IPS-11a (cell line): ENCODE data around the gene DNAJC9.
A peak's percentile ranks its signal among the peaks of the same experiment; 100 is the strongest.
"Not testable (repeated sequence)": the region's sequence is repeated elsewhere in the genome, so short reads cannot be mapped to it uniquely, and the experiment has no call there.

Experiments
- H3K4me3 ChIP-seq: one replicate; pipeline ENCODE4 v1.5.1; 2013; ENCODE audit warnings: low read depth, low read length, control low read depth

Gene DNAJC9, protein sequence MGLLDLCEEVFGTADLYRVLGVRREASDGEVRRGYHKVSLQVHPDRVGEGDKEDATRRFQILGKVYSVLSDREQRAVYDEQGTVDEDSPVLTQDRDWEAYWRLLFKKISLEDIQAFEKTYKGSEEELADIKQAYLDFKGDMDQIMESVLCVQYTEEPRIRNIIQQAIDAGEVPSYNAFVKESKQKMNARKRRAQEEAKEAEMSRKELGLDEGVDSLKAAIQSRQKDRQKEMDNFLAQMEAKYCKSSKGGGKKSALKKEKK

DNA sequence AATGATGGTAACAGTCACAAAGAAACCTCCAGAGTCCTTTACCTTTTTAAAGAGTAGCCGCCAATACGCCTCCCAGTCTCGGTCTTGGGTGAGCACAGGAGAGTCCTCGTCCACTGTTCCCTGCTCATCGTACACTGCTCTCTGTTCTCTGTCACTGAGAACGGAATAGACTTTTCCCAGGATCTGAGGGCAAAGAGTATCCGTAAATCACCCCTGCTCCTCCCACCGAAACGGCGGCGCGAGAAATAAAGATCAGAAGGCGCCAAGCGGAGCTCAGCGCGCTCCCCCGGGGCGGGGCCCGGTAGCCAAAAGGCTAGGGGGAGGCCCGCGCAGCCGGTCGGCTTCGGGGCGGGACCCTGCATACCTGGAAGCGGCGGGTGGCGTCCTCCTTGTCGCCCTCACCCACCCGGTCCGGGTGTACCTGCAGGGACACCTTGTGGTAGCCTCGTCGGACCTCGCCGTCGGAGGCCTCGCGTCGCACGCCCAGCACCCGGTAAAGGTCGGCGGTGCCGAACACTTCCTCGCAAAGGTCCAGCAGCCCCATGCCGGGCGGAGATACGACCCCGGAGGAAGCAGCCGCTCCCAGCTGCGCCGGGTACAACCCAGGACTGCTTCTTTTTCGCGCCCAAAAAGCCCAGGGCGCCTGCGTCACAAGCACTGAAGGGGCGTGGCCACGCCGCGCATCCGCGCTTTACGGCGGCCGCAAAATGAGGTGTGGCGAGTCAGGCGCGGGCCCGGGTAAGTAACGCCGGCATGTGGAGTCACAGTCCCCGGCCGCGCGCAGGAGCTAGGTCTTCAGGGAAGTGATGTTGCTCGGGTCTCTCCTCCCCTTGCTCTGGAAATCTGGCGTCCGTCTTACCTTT lies at the start of gene DNAJC9:
DNAJC9 (minus strand) TSS at position 610 of the 863 bp plus-strand sequence; CDS start at position 544, 66 bp downstream.
- peak within 1 kb of the TSS; percentile 91 for H3K4me3 ChIP-seq

DNA sequence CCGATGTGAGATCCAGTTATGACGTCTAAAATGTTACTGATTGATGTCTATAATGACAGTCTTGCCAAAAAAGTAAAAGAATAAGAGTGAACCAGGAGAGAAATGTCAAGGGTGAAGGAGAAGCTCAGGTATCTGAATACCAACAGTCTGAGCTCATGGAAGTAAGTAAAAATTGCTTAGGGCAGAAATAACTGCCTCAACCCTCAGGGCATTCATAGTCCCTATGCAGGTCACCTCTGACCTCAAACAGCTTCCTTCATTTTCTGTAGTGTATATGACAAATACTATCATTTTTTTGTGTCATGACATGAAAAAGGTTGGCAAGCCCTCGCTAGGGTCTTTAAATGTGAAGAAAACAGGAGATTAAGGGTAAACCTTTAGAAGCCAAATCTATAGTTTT lies 46.4 kb upstream of the DNAJC9 start:
- no peak overlapping the region for H3K4me3 ChIP-seq

DNA sequence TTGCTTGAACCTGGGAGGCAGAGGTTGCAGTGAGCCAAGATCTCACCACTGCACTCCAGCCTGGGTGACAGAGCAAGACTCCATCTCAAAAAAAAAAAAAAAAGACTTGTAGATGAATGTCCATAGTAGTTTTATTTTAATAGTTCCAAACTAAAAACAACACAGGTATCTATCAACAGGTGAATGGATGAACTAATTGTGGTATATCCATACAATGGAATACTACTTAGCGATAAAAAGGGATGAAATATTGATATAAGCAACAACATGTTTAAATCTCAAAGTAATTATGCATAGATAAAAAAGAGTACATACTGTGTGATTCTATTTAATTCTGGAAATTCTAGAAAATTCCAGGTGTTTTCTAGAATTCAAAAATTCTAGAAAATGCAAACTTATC lies 42.9 kb upstream of the DNAJC9 start:
- no peak overlapping the region for H3K4me3 ChIP-seq

DNA sequence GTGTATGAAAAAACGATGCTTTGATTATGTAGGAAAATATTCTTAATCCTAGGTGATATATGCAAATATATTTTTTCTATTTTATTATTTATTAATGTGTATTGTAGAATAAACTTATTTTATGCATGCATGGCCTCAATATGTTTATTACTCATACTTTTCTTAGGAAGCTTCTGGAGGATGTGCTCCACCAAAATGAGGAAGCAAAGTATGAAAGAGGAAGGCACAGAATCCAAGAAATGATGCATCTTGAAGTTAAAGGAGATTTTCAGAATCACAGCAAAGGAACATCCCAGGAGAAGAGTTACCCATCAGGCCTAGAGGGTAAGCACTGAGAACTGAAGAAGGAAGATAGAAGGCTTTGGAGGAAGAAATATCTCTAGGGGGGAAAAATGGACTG lies 40.4 kb upstream of the DNAJC9 start:
- H3K4me3 ChIP-seq: no peak overlapping the region

DNA sequence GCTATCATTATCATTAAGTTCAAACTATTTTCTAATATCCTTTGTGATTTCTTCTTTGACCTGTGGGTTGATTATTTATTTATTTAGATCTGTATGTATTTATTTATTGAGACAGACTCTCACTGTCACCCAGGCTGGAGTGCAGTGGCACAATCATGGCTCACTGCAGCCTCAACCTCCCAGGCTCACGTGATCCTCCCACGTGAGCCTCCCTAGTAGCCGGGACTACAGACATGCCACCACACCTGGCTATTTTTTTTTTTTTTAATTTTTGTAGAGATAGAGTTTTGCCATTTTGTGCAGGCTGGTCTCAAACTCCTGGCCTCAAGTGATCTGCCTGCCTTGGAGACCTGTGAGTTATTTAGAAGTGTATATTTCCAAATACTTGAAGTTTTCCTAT lies 34.0 kb upstream of the DNAJC9 start:
- no peak overlapping the region for H3K4me3 ChIP-seq

DNA sequence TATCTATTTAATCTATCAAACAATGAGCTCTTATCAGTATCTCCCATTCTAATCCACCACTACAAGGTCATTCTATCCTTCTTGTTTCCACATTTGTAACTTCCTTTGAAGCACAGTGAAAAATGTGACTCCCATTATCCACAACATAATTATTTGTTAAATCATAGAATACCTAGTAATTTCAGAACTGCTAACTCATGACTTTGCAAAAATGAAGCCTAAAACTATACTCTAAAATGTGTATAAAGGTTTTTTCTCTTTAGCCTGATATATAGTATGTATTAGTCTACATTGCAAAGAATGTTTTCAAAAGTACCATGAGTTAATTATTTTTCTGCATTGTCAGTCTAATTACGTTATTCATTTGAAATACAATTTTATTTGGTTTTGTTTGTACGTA lies 17.4 kb upstream of the DNAJC9 start:
- H3K4me3 ChIP-seq: no peak overlapping the region

DNA sequence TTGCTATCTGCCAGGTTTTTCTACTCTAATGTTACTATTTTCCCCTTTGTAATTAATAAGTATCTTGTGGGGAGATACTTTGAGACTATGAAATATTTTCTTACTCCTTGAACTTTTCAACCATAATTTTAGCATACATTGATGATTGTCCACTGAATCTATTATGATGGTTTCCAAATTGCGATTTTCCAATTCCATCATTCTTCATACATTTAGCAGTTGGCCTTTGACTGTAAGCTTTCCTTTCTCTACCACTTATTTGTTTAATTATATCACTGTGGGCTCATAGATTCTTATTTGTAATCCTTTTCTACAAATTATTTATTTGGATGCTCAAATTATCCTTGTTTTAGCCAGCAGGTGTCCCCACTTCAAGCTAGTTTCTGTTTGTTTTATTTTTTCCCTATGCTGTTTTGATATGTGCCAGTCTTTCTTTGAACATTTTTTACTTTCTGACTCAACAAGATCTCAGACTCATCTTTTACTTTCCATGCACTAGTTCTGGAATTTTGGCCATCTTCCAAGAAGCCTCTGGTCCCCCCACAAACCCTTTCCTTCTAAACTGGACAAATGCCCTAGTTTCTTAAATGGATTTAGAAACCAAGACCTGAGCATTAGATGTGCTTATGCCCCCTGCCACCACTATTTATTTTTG lies 16.8 kb upstream of the DNAJC9 start:
- no peak overlapping the region for H3K4me3 ChIP-seq

DNA sequence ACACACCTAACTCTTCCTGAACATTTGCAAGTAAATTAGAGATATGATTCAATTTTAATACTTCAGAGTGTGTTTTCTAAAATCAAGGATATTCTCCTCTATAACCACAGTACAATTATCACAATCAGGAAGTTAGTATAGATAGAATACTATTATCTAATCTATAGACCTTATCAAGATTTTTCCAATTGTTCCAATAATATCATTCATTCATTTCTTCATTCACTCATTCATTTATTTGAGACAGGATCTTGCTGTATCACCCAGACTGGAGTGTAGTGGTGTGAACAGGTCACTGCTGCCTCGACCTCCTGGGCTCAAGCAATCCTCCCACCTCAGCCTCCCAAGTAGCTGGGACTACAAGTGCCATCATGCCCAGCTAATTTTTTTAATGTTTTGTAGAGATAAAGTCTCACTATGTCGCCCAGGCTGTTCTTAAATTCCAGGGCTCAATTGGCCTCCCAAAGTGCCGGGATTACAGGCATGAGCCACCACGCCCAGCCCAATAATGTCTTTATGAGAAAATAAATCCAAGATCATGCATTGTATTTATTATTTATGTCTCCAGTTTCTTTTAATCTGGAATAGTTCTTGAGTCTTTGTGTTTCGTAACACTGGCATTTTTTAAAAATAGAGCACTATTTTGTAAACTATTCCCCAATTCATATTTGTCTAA lies 16.0 kb upstream of the DNAJC9 start:
- no peak overlapping the region for H3K4me3 ChIP-seq

DNA sequence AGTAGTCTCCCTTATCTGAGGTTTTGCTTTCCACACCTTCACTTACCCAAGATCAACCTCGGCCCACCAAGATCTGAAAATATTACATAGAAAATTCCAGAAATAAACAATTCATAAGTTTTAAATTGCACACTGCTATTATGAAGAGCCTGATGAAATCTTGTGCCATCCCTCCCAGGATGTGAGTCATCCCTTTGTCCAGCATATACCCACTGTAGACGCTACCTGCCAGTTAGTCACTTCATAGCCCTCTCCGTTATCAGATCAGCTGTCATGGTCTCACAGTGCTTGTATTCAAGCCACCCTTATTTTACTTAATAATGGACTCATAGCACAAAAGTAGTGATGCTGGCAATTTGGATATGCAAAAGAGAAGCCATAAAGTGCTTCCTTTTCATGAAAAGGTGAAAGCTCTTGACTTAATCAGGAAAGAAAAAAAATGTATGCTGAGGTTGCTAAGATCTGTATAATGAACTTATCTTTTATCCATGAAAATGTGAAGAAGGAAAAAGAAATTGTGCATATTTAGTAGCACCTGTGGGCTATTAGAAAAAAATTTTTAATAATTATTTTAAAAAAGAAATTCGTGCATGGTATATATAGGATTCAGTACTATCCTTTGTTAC lies 15.2 kb upstream of the DNAJC9 start:
- H3K4me3 ChIP-seq: no peak overlapping the region

DNA sequence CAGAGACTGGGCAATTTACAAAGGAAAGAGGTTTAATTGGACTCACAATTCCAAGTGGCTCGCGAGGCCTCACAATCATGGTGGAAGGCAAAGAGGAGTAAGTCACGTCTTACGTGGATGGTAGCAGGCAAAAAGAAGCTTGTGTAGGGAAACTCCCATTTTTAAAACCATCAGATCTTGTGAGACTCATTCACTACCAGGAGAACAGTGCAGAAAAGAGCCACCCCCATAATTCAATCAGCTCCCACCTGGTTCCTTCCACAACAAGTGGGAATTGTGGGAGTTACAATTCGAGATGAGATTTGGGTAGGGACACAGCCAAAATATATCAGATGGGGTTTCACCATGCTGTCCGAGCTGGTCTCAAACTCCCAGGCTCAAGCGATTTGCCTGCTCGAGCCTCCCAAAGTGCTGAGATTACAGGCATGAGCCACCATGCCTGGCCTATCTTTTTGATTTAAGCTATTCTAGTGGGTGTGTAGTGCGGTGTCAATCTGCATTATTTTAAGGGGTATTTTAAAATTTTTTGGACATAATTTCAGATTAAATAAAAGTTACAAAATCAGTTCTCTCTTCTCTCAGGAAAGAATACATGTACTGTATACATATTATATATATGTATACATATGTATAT lies 14.4 kb upstream of the DNAJC9 start:
- H3K4me3 ChIP-seq: no peak overlapping the region

DNA sequence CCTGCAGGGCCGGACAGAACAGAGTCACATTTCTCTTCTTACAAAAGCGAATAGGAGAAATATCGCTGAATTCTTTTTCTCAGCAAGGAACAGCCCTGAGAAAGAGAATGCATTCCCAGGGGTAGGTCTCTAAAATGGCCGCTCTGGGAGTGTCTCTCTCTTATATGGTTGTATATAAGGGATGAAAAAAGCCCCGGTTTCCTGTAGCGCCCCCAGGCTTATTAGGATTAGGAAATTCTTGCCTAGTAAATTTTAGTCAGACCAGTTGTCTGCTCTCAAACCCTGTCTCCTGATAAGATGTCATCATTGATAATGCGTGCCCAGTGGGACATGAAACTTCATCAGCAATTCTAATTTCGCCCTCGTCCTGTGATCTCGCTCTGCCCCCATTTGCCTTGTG lies 11.6 kb upstream of the DNAJC9 start:
- not testable (repeated sequence) for H3K4me3 ChIP-seq

DNA sequence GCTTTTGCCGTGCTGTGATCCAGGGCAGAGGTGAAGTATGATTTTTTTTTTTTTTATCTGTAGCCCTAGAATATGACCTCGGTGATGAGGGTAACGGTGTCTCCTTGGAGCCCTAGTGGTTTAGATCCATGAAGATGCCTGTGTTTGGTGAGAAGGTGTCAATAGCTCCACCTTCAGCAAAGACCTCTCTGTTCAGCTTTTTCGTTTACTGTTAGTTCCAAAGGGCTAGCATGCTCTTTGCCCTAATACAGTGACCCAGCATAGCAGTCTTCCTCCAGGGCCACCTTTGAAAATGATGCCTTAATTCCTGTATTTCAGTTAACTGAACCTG lies 6.1 kb upstream of the DNAJC9 start:
- H3K4me3 ChIP-seq: peak overlapping the region; percentile 99

DNA sequence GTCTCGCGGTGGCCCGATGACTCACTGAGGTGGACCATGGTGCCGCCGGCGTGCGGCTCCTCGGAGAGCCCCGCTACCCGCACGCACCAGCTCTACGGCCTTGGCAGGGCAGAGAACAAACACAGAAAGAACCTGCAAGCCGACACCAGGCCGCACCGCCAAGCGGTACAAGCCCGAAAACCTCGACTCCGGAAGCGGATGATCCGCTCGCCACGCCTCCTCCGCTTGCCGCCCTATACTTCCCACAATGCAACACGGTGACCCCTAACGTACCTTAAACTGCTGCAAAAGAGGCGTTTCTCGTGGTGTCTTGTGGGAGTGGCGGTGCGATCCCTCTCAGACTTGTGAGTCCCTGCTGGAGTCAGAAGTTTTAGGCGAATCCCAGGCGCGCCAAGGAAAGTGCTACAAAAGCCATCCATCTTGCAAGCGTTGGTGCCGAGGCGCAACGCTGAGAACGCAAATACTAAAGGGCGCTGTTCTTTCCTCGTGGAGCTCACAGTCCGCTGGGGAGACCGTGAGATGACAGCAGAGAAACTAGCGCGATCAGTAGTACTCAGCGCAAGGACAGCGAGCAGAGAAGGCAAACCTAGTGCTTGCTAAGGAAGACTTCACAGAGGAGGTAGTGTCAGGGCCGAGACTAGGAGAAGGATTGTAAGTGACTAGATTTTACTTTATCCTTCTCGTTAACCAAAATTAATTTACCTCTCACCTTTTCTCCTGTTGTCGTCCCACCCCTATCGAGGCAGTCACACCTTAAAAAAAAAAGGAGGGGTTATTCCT lies 5.6 kb upstream of the DNAJC9 start, which contains the start of gene MRPS16:
MRPS16 (minus strand) TSS at position 200 of the 780 bp plus-strand sequence; CDS start at position 38, 162 bp downstream.
- peak within 1 kb of the TSS; percentile 99 for H3K4me3 ChIP-seq

DNA sequence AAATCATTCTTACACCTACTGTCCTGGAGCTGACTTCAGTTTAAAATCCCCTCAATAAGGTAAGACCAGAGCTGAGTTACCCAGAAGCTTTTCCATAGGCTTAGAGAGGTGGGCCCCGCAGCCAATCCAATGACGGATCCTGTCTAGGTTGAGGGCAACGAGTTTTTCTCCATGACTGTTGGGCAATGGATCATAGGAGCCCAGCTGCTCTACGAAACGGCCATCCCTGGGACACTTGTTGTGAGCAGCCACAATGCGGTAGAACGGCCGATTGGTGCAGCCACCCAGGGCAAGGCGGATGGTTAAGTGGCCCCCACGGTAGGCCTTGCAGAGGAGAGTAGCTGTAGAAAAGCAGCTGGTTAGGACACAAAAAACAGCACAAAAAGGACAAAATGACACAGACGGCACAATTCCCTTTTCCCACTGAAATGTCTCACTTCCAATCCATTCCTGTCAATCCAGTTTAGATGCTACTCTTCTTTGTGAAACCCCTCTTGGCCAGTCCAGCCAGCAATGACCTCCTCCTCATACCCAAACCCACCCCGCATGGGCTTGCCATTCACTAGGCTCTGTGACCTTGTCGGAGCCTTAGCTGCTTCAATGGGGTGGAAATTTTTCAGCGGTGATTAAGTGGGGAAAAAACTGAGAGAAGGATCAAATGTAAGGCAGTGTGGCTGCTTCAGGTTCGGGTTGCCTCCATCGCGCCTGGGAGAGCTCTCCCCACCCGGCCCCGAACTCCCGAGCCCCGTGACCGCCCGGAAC lies 4.8 kb upstream of the DNAJC9 start:
- H3K4me3 ChIP-seq: peak overlapping the region; percentile 99

DNA sequence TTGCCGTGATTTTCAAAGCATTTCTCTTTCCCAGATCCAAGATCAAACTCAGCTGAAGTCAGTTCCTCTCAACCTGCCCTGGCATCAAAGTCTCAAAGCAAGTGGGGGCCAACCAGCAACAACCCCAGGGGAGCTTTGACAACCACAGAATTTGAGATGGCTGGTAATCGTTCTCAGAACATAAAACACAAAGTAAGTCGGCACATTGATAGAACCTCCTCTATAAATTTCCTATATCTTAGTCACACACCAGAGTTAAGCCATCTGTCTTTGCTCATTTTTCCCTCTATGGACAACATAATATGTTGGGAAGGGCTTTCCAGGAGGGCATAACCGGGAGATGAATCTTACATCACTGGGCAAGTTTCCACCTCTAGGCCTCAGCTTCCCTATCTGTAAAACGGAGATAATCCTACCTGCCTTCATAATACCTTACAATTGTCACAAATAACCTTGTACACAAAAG lies 1.2 kb upstream of the DNAJC9 start:
- H3K4me3 ChIP-seq: no peak overlapping the region

DNA sequence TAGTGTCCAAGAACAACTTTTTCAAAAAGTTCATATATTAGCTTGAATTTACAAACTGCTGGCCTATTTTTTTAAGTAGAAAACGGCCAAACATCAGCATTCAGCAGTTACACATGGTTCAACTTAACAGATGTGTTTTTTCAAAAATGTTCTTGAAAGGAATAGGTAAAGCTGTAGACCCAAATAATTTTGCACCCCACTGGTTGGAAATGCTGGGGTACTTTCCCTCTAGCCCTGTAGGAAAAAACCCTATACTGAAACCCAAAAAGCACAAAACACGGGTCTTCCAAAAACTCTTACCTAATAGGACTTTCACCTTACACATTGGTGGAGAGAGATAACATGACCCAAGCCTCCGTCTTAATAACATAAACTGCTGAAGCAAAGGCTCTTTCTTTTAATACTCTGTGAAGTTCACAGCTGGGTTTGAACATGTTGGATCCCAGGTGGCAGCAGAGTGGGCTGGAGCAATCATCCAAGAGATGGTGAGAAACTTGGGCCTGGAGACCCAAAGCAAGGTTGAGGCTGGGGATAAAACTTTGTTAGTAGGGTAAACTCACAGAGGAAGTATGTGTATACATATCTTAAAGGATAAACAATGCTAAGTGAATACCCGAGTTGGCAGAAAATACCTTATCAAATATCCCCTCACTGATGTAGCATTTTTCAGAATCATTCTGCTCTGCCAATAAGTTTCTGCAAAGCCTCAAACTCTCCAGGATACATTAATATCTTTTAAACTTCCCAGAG lies 629 bp upstream of the DNAJC9 start:
- peak overlapping the region; percentile 91 for H3K4me3 ChIP-seq

DNA sequence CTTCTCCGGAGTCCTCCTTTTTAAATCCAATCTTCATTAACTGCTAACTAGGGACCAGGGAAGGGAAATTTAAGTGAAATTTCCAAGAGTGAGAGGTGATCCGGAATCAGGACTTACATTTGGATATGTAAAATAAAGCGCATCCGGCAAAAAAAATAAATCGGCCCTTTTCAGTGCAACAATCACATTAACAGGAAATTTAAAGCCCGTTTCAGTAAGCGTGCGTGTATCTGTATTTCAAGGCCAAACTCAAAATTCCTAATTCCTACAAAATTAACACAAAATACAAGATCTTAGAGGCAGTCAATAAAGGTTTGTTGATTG lies 771 bp downstream of the DNAJC9 start:
- H3K4me3 ChIP-seq: peak overlapping the region; percentile 91

DNA sequence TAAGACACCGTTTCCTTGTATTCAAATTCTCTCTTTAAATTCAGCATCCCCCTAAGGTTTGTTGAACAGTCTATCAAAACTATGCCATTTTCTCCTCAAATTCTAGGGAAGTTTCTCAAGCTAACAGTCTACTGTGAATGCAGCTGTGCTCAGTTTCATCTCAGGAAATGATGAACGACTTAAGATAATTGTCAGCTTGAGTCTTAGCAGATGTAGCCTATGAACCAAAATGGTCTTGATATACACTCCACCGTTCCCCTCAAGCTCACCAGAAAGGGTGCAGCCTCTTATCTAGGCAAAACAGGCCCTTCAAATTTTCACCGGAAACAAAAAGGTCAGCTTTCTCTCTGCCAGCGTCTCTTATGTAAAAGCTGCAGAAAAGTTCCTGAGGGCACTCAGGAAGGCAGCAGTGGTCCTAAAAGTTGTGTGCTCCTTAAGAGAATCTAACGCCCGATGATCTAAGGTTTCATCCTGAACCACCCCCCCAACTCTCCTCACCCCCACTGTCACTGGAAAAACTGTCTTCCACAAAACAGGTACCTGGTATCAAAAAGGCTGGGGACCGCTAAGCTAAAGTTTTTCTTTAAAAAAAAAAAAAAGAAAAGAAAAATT lies 2.1 kb downstream of the DNAJC9 start:
- H3K4me3 ChIP-seq: no peak overlapping the region
